Measurements from ENCODE around the gene SATB2.

DNA sequence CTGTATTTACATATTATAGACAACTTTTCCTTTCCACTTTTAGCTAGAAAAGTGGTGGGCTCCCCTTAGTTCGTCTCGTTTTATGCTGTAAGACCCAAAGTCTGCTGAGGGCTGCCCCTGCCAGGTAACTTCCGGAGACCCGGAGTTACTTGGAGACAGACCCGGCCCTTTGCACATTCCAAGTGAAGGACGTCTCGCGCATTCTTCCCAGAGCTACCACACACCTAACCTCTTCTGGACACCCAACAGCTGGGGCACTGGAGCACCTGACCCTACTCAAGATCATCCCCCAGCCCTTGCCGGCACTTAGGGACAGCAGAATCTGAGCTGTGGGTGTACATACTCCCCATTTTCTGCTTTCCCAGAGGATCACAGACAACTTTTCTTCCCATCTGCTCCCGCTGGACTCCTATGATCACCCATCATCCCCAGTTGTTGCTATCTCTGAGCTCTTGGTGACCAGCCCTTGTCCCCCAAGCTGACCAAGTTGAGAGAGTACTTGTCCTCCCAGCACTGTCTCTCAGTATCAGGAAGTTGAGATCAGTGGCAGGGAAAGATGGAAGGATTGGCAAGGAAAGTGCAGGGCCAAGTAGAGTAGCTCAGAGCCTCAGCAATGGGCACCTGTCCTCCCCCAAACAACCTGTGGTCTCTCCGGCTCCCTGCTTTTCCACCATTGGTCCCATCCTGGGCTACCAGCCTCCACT is 8.4 kb upstream of the SATB2 start:
- TF ChIP-seq, protein P1, sequence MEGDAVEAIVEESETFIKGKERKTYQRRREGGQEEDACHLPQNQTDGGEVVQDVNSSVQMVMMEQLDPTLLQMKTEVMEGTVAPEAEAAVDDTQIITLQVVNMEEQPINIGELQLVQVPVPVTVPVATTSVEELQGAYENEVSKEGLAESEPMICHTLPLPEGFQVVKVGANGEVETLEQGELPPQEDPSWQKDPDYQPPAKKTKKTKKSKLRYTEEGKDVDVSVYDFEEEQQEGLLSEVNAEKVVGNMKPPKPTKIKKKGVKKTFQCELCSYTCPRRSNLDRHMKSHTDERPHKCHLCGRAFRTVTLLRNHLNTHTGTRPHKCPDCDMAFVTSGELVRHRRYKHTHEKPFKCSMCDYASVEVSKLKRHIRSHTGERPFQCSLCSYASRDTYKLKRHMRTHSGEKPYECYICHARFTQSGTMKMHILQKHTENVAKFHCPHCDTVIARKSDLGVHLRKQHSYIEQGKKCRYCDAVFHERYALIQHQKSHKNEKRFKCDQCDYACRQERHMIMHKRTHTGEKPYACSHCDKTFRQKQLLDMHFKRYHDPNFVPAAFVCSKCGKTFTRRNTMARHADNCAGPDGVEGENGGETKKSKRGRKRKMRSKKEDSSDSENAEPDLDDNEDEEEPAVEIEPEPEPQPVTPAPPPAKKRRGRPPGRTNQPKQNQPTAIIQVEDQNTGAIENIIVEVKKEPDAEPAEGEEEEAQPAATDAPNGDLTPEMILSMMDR (IDR thresholded peaks at IDR 0.05; ENCODE audit: low read length), result no peak
- TF ChIP-seq EZH2 (IDR thresholded peaks at IDR 0.05; ENCODE audit: borderline replicate concordance, low read length), result no peak

Data from OCI-LY1 (cell line).